Astrocyte (in vitro differentiated cells and primary cell): Measurements from ENCODE around the gene ING4. TPM values are rescaled to one million over a fixed set of nuclear protein-coding genes. Genes with fewer than 3 reads are reported as not detected.

Source experiments
- DNase-seq: peaks from one replicate; pipeline ENCODE4 v3.0.0-alpha.2; 2010; ENCODE audit warnings: low read depth
- FAIRE-seq: peaks from 2 replicates; lab custom pipeline; 2011; peaks lifted over from hg19 to GRCh38; lab: Jason Lieb, UNC
- H2AFZ ChIP-seq: 2 replicates; pipeline ENCODE4 v1.6.0; 2012; ENCODE audit warnings: low read depth, low read length, inconsistent platforms
- H3K27ac ChIP-seq: 2 replicates; pipeline ENCODE4 v1.5.1; 2011; ENCODE audit warnings: low read depth, low read length, inconsistent platforms
- H3K27me3 ChIP-seq: 2 replicates; pipeline ENCODE4 v1.6.0; 2011; ENCODE audit warnings: low read length, inconsistent platforms; ENCODE audit not compliant: insufficient read depth
- H3K36me3 ChIP-seq: 2 replicates; pipeline ENCODE4 v1.5.1; 2011; ENCODE audit warnings: low read length, inconsistent platforms; ENCODE audit not compliant: insufficient read depth
- H3K4me1 ChIP-seq: 2 replicates; pipeline ENCODE4 v1.5.1; 2011; ENCODE audit warnings: low read length, inconsistent platforms; ENCODE audit not compliant: insufficient read depth
- H3K4me2 ChIP-seq: 2 replicates; pipeline ENCODE4 v1.6.0; 2012; ENCODE audit warnings: low read length, inconsistent platforms
- H3K4me3 ChIP-seq: 2 replicates; pipeline ENCODE4 v1.5.1; 2011; ENCODE audit warnings: low read depth, mild to moderate bottlenecking, low read length, inconsistent platforms; ENCODE audit not compliant: insufficient read depth
- H3K79me2 ChIP-seq: 2 replicates; pipeline ENCODE4 v1.6.0; 2012; ENCODE audit warnings: mild to moderate bottlenecking, low read length, inconsistent platforms; ENCODE audit not compliant: insufficient read depth
- H3K9ac ChIP-seq: 2 replicates; pipeline ENCODE4 v1.6.0; 2012; ENCODE audit warnings: mild to moderate bottlenecking, low read length, inconsistent platforms
- H3K9me3 ChIP-seq: 2 replicates; pipeline ENCODE4 v1.5.1; 2012; ENCODE audit warnings: low read depth, mild to moderate bottlenecking, low read length, inconsistent platforms; ENCODE audit not compliant: insufficient read depth
- H4K20me1 ChIP-seq: 2 replicates; pipeline ENCODE4 v1.6.0; 2012; ENCODE audit warnings: low read length, inconsistent platforms; ENCODE audit not compliant: insufficient read depth
- H3K27ac Mint-ChIP-seq: one replicate; pipeline ENCODE4 v1.8.0; 2021; ENCODE audit warnings: mild to moderate bottlenecking, mixed read lengths; ENCODE audit not compliant: unreplicated experiment
- H3K27me3 Mint-ChIP-seq: one replicate; pipeline ENCODE4 v1.8.0; 2021; ENCODE audit warnings: low read depth, mixed read lengths; ENCODE audit not compliant: unreplicated experiment
- H3K36me3 Mint-ChIP-seq: one replicate; pipeline ENCODE4 v1.8.0; 2021; ENCODE audit warnings: low read depth, mixed read lengths; ENCODE audit not compliant: unreplicated experiment
- H3K4me1 Mint-ChIP-seq: one replicate; pipeline ENCODE4 v1.8.0; 2021; ENCODE audit warnings: low read depth, mixed read lengths; ENCODE audit not compliant: unreplicated experiment
- H3K4me3 Mint-ChIP-seq: one replicate; pipeline ENCODE4 v1.8.0; 2021; ENCODE audit warnings: mild to moderate bottlenecking, moderate library complexity, mixed read lengths; ENCODE audit not compliant: unreplicated experiment
- H3K9me3 Mint-ChIP-seq: one replicate; pipeline ENCODE4 v1.8.0; 2021; ENCODE audit warnings: mild to moderate bottlenecking, mixed read lengths; ENCODE audit not compliant: unreplicated experiment
- EZH2 ChIP-seq: IDR thresholded peaks from 2 replicates; pipeline ENCODE4 v1.6.1; 2012; ENCODE audit warnings: mild to moderate bottlenecking, low read length, inconsistent platforms; ENCODE audit not compliant: insufficient read depth
- total RNA-seq: library from RNA; stranded (reverse); gene quantifications from 2 replicates; pipeline ENCODE4 v1.2.1, GENCODE V29; 2021
- TF ChIP-seq, protein P1 (sequence below): IDR thresholded peaks from 2 replicates; pipeline ENCODE4 v1.5.1; 2011; ENCODE audit warnings: low read depth, mild to moderate bottlenecking, inconsistent platforms, low read length, moderate library complexity; ENCODE audit not compliant: insufficient read depth

The ING4 gene
- total RNA-seq, 1 donor from 2014 or later, result 30.9 TPM

DNA sequence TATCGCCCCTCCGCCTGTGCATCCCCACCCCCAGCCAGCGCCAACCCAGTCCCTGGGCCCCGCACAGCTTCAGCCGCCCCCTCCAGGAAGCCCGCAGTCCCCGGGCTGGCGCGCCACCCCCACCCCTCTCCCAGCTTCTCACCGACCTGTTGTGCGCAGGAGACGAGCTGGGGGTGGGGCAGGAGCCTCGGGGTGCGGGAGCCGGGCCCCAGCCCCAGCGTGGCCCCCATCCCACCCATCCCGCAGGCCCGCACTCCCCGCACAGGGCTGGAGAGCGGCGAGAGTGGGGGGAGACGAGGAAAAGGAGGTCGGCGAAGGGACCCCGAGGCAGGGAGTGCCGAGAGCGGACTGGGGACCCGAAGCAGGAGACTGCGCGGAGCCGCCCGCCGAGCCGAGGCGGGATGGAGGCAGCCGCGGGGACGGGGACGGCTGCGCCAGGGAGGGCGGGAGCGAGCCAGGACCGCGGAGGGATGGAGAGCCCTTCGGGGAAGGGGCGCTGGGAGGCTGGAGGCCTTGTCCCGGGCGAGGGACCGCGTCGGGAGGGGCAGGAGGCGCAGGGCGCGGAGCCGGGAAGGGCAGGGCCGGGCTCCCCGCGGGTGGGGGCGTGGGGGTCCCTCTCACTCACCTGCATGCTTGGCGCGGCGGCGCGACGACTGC, 37.2 kb upstream of the ING4 start:
- Mint-ChIP-seq H3K9me3 (no peaks in the 10 kb centered on the region), H3K4me1 (peaks cover 20% of the 10 kb centered on the region)
- H3K9ac ChIP-seq, result peak overlapping the region; percentile 67

DNA sequence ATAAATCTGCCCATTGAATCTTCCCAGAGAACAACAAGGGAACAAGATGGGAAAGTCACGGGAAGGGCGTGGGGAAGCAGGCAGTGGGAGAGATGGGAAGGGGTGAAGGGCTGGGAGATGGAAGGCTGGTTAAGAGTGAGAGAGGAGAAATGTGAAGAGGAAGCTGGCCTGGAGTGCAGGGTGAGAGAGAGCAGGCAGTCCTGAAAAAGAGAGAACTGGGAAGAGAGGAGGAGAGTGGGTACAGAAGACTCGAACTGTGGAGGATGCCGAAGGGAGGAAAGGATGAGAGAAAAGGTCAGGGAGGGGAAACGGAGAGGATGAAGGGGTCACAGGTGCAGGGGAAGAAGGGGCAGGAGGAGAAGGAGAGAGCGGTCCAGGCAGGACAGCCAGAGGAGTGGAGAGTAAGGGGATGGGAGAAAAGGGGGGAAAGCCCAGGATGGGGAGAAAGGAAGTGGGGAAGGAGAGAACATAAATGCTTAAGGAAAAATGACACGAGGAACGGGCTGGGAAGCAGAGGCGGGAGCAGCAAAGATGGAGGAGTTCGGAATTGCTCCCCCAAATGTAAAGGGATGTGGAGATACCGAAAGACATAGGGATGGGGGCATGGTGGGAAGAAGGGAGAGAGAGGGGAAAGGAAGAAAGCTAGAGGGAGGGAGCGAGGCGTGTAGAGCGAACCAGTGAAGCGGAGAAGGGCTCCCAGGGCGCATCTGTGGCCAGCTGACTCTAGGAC, 36.5 kb upstream of the ING4 start:
- FAIRE-seq (no peak), DNase-seq (no peak)
- peak overlapping the region; percentile 57 for H3K4me3 ChIP-seq
- Mint-ChIP-seq H3K4me1 (peaks cover 20% of the 10 kb centered on the region), H3K27me3 (peaks cover 34% of the 10 kb centered on the region), H3K36me3 (no peaks in the 10 kb centered on the region), H3K4me3 (peak overlapping the region; percentile 84), H3K27ac (peak overlapping the region; percentile 70), H3K9me3 (no peaks in the 10 kb centered on the region)
- H3K27me3 ChIP-seq, result peaks cover 26% of the 10 kb centered on the region
- no peaks in the 10 kb centered on the region for H4K20me1 ChIP-seq
- H3K9me3 ChIP-seq, result no peaks in the 10 kb centered on the region
- peak overlapping the region; percentile 86 for H3K4me2 ChIP-seq
- no peak overlapping the region for H3K27ac ChIP-seq
- peak overlapping the region; percentile 77 for H2AFZ ChIP-seq
- peaks cover 5% of the 10 kb centered on the region for H3K4me1 ChIP-seq
- peak overlapping the region; percentile 67 for H3K9ac ChIP-seq
- TF ChIP-seq EZH2, result peak; percentile 35
- TF ChIP-seq, protein P1, sequence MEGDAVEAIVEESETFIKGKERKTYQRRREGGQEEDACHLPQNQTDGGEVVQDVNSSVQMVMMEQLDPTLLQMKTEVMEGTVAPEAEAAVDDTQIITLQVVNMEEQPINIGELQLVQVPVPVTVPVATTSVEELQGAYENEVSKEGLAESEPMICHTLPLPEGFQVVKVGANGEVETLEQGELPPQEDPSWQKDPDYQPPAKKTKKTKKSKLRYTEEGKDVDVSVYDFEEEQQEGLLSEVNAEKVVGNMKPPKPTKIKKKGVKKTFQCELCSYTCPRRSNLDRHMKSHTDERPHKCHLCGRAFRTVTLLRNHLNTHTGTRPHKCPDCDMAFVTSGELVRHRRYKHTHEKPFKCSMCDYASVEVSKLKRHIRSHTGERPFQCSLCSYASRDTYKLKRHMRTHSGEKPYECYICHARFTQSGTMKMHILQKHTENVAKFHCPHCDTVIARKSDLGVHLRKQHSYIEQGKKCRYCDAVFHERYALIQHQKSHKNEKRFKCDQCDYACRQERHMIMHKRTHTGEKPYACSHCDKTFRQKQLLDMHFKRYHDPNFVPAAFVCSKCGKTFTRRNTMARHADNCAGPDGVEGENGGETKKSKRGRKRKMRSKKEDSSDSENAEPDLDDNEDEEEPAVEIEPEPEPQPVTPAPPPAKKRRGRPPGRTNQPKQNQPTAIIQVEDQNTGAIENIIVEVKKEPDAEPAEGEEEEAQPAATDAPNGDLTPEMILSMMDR, result no peak
- H3K79me2 ChIP-seq, result no peaks in the 10 kb centered on the region
- no peaks in the 10 kb centered on the region for H3K36me3 ChIP-seq

More for the DNA sequence above, 37.2 kb upstream of the ING4 start:
- H3K4me1 ChIP-seq, result peaks cover 5% of the 10 kb centered on the region
- Mint-ChIP-seq H3K36me3 (no peaks in the 10 kb centered on the region), H3K4me3 (peak overlapping the region; percentile 84), H3K27me3 (peaks cover 38% of the 10 kb centered on the region), H3K27ac (no peak overlapping the region)
- H3K27me3 ChIP-seq, result peaks cover 28% of the 10 kb centered on the region
- no peaks in the 10 kb centered on the region for H3K79me2 ChIP-seq
- FAIRE-seq (no peak), DNase-seq (no peak)
- TF ChIP-seq EZH2, result no peak
- TF ChIP-seq, protein P1, result no peak
- H3K27ac ChIP-seq, result no peak overlapping the region
- peak overlapping the region; percentile 77 for H2AFZ ChIP-seq
- H3K4me2 ChIP-seq, result peak overlapping the region; percentile 86
- H3K4me3 ChIP-seq, result peak overlapping the region; percentile 57
- H3K9me3 ChIP-seq, result no peaks in the 10 kb centered on the region
- no peaks in the 10 kb centered on the region for H3K36me3 ChIP-seq
- H4K20me1 ChIP-seq, result no peaks in the 10 kb centered on the region
